GM19025 (cell line): Measurements from ENCODE around the gene KRTAP5-2.
"Not testable (repeated sequence)": the region's sequence is repeated elsewhere in the genome, so short reads cannot be mapped to it uniquely, and the experiment has no call there.

Experiments
- ATAC-seq: cut with Tn5 transposase; IDR thresholded peaks from one replicate; pipeline ENCODE4 v1.9.1; 2021; ENCODE audit warnings: mild to moderate bottlenecking, low read depth, moderate library complexity; ENCODE audit not compliant: unreplicated experiment

Gene KRTAP5-2

DNA sequence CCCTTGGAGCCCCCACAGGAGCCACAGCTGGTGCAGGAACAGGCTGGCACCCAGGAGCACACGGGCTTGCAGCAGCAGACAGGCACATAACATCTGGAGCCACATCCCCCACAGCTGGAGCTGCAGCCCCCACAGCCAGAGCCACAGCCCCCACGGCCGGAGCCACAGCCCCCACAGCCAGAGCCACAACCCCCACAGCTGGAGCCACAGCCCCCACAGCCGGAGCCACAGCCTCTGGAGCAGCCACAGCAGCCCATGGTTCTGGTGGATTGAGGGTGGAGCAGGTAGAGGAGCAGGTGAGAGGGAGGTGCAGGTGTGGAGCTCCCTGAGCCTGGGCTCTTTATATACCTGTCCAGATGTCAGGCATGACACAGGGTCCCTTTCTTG, at the start of gene KRTAP5-2:
TSS of gene KRTAP5-2 (minus strand) at position 301 of the 387 bp plus-strand sequence. CDS start at position 257, 44 bp downstream.
- no peak for ATAC-seq

- ATAC-seq = not testable (repeated sequence)
These were observed 48.4 kb upstream of the KRTAP5-2 start for GRCh38 chr11:1646540-1646939.

GRCh38 chr11:1645357-1645821, 47.3 kb upstream of the KRTAP5-2 start:
- no peak for ATAC-seq

- ATAC-seq = no peak
These were observed 46.7 kb upstream of the KRTAP5-2 start for GRCh38 chr11:1644601-1645356.

DNA sequence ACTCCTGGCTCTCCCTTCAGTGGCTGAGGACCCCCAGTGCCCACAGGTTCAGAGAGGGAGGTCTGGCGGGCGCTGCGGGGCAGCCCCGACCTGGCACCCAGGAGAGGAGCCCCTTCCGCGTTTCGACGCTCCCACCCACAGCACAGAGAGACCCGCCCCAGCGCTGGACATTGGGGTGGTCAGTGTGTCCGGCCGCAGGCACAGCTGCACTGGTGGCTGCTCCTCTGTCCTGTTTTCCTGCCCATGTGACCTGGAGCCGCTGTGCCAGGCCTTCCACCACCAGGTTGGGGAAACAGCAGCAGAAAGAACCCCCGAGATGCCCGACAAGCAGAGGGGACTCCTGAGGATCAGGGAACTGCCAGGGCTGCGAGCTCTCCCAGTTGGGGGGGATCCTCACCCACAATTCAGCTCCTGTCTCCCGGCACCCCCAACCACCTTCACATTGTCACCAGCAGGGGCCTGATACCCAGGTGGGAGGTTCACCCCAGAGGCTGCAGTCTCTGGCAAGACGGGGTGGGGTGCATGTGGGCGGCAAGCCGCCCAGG, 45.1 kb upstream of the KRTAP5-2 start:
- ATAC-seq = no peak

- ATAC-seq = no peak
These were observed 44.4 kb upstream of the KRTAP5-2 start for GRCh38 chr11:1642288-1643145.

- ATAC-seq = no peak
These were observed 43.0 kb upstream of the KRTAP5-2 start for GRCh38 chr11:1641096-1641495.

GRCh38 chr11:1640076-1640946, 42.2 kb upstream of the KRTAP5-2 start:
- ATAC-seq = no peak

- no peak for ATAC-seq
These were observed 41.6 kb upstream of the KRTAP5-2 start for GRCh38 chr11:1639666-1640065.

- ATAC-seq = no peak
These were observed 41.1 kb upstream of the KRTAP5-2 start for GRCh38 chr11:1639102-1639620.

DNA sequence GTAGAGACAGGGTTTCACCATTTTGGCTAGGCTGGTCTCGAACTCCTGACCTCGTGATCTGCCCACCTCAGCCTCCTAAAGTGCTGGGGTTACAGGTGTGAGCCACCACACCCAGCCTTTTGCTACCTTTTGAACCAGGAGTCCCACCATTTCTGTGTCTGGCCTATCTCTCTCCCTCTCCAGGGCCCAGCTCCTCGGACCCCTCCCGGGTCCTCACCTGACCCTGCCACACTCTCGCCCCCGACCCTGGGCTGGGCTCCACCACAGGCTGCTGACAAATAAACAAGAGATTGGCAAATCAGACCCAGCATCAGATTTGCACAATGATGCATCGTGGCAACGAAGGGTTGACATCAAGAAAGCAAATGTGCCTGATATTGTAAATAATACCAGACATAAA, 40.2 kb upstream of the KRTAP5-2 start:
- ATAC-seq = no peak

DNA sequence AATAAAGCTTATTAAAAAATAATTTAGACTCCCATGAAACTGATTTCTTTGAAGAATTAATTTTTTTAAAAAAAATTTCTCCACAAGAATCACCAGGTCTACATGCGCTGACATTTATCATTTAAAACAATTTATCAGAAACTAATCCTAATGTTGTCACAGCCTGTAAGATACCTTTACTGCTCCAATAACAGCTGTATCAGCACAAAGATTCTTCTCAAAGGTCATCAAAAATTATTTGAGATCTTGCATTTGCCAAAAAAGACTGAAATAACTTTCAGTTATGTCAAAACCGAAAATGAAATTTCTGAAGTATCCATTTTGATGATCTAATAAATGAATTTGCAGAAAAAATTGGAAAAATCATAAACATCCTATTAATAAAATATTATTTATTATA, 39.5 kb upstream of the KRTAP5-2 start:
- no peak for ATAC-seq

- no peak for ATAC-seq
These were observed 38.3 kb upstream of the KRTAP5-2 start for GRCh38 chr11:1636291-1636950.

- ATAC-seq = no peak
These were observed 35.8 kb upstream of the KRTAP5-2 start for GRCh38 chr11:1633864-1634263.

DNA sequence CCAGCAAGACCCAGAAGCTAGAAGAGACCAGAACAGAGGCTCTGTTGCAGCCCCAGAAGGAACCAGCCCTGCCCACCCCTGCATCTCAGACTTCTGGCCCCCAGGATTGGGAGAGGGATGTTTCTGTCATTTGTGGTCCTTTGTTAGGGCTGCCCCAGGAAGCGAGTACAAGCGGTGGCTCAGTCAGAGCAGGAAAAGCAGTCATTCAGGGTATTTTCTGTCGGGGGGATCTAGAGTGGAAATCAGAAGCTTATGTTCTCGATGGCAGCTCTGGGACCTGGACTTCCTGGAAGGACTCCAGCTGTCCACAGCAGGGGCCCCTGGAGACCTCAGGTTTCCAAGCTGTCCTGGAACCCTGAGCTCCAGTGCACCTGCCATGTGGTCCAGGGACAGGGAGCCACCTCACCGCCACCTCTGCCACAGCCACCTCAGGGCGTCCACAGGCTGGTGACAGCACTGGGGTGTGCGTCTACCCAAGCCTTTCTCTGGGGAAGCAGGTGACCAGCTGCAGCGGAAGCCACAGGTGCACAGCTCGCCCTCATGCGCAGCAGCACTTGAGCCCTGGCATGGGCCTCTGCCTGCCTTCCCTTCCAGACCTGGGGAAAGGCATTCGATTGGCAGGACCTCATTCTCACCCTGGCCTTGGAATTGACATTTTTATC, 34.1 kb upstream of the KRTAP5-2 start:
- ATAC-seq = no peak

- ATAC-seq = no peak
These were observed 33.0 kb upstream of the KRTAP5-2 start for GRCh38 chr11:1631066-1631568.

GRCh38 chr11:1630271-1630670, 32.2 kb upstream of the KRTAP5-2 start:
- ATAC-seq = no peak

DNA sequence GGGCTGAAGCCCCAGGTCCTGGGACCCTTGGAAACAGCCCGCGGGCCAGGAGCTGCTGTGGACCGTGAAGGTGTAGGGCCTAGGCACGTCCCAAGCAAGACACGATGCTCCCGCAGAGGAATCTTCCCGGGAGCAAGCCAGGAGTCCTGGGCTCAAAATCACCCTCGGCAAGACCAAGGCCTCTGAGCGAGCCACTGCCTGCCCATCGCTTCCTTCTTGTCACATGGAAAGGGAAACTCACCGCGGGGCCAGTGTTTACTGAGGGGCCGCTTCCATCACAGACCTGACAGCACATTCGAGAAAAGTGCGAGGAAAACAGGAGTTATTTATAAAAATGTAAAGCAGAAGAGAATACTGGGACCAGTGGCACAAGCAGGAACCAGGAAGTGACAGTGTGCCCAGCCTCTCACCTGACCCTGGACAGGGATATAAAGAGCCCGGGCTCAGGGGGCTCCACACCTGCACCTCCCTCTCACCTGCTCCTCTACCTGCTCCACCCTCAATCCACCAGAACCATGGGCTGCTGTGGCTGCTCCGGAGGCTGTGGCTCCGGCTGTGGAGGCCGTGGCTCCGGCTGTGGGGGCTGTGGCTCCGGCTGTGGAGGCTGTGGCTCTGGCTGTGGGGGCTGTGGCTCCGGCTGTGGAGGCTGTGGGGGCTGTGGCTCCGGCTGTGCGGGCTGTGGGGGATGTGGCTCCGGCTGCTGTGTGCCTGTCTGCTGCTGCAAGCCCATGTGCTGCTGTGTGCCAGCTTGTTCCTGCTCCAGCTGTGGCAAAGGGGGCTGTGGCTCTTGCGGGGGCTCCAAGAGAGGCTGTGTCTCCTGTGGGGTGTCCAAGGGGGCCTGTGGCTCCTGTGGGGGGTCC, 31.5 kb upstream of the KRTAP5-2 start, which contains the start of gene KRTAP5-5:
TSS of gene KRTAP5-5 (plus strand) at position 450 of the 860 bp plus-strand sequence. CDS start at position 516, 66 bp downstream.
- no peak for ATAC-seq
